ENCODE results near the gene ADAMTS14.
"Not testable (repeated sequence)": the region's sequence is repeated elsewhere in the genome, so short reads cannot be mapped to it uniquely, and the experiment has no call there.

ADAMTS14 gene

GRCh38 chr10:70769121-70769520 lies 96.8 kb downstream of the ADAMTS14 start:
- H3K27me3 Mint-ChIP-seq: peaks cover 6% of the 10 kb centered on the region
- H3K4me1 Mint-ChIP-seq (ENCODE audit: low read depth): no peaks in the 10 kb centered on the region
- H3K4me3 Mint-ChIP-seq: no peak overlapping the region
- no peak overlapping the region for H3K27ac Mint-ChIP-seq
- H3K9me3 Mint-ChIP-seq: peaks cover 4% of the 10 kb centered on the region
- H3K36me3 Mint-ChIP-seq (ENCODE audit: low read depth): no peaks in the 10 kb centered on the region

- Mint-ChIP-seq H3K4me3 (no peak overlapping the region), H3K36me3 (ENCODE audit: low read depth) (no peaks in the 10 kb centered on the region), H3K4me1 (ENCODE audit: low read depth) (no peaks in the 10 kb centered on the region), H3K27ac (no peak overlapping the region), H3K9me3 (peaks cover 4% of the 10 kb centered on the region), H3K27me3 (peaks cover 6% of the 10 kb centered on the region)
Observed at GRCh38 chr10:70770001-70770400, 97.7 kb downstream of the ADAMTS14 start.

GRCh38 chr10:70770516-70770915 lies 98.2 kb downstream of the ADAMTS14 start:
- not testable (repeated sequence) for H3K9me3 Mint-ChIP-seq; H3K27ac Mint-ChIP-seq; H3K36me3 Mint-ChIP-seq (ENCODE audit: low read depth); H3K4me3 Mint-ChIP-seq; H3K27me3 Mint-ChIP-seq; H3K4me1 Mint-ChIP-seq (ENCODE audit: low read depth)

GRCh38 chr10:70771311-70772194 lies 99.2 kb downstream of the ADAMTS14 start:
- H3K27me3 Mint-ChIP-seq: peaks cover 4% of the 10 kb centered on the region
- no peaks in the 10 kb centered on the region for H3K4me1 Mint-ChIP-seq (ENCODE audit: low read depth)
- peaks cover 4% of the 10 kb centered on the region for H3K9me3 Mint-ChIP-seq

GRCh38 chr10:70772627-70773026 lies 100.3 kb downstream of the ADAMTS14 start:
- Mint-ChIP-seq H3K36me3 (ENCODE audit: low read depth) (no peaks in the 10 kb centered on the region), H3K9me3 (no peaks in the 10 kb centered on the region)

More at GRCh38 chr10:70771311-70772194, 99.2 kb downstream of the ADAMTS14 start:
- Mint-ChIP-seq H3K36me3 (ENCODE audit: low read depth) (no peaks in the 10 kb centered on the region), H3K27ac (no peak overlapping the region), H3K4me3 (no peak overlapping the region)

GRCh38 chr10:70773461-70773860 lies 101.2 kb downstream of the ADAMTS14 start:
- Mint-ChIP-seq H3K4me1 (ENCODE audit: low read depth) (no peaks in the 10 kb centered on the region), H3K27ac (no peak overlapping the region), H3K9me3 (no peaks in the 10 kb centered on the region), H3K36me3 (ENCODE audit: low read depth) (no peaks in the 10 kb centered on the region), H3K4me3 (no peak overlapping the region), H3K27me3 (no peaks in the 10 kb centered on the region)

More at GRCh38 chr10:70772627-70773026, 100.3 kb downstream of the ADAMTS14 start:
- H3K4me3 Mint-ChIP-seq: no peak overlapping the region
- no peaks in the 10 kb centered on the region for H3K27me3 Mint-ChIP-seq
- no peaks in the 10 kb centered on the region for H3K4me1 Mint-ChIP-seq (ENCODE audit: low read depth)
- H3K27ac Mint-ChIP-seq: no peak overlapping the region

- Mint-ChIP-seq H3K4me1 (ENCODE audit: low read depth) (no peaks in the 10 kb centered on the region), H3K9me3 (no peaks in the 10 kb centered on the region), H3K36me3 (ENCODE audit: low read depth) (no peaks in the 10 kb centered on the region), H3K27ac (no peak overlapping the region), H3K27me3 (no peaks in the 10 kb centered on the region), H3K4me3 (no peak overlapping the region)
Observed at GRCh38 chr10:70773965-70774809, 101.9 kb downstream of the ADAMTS14 start.

- Mint-ChIP-seq H3K27me3 (no peaks in the 10 kb centered on the region), H3K36me3 (ENCODE audit: low read depth) (no peaks in the 10 kb centered on the region), H3K4me3 (no peak overlapping the region), H3K4me1 (ENCODE audit: low read depth) (no peaks in the 10 kb centered on the region), H3K9me3 (no peaks in the 10 kb centered on the region), H3K27ac (no peak overlapping the region)
Observed at GRCh38 chr10:70774810-70775678, 102.7 kb downstream of the ADAMTS14 start.

GRCh38 chr10:70775679-70776454 lies 103.6 kb downstream of the ADAMTS14 start:
- Mint-ChIP-seq H3K4me3 (no peak overlapping the region), H3K27ac (no peak overlapping the region), H3K36me3 (ENCODE audit: low read depth) (no peaks in the 10 kb centered on the region), H3K9me3 (no peaks in the 10 kb centered on the region), H3K4me1 (ENCODE audit: low read depth) (no peaks in the 10 kb centered on the region), H3K27me3 (no peaks in the 10 kb centered on the region)

GRCh38 chr10:70776455-70777005 lies 104.2 kb downstream of the ADAMTS14 start:
- H3K9me3 Mint-ChIP-seq: no peaks in the 10 kb centered on the region
- no peaks in the 10 kb centered on the region for H3K36me3 Mint-ChIP-seq (ENCODE audit: low read depth)
- H3K27me3 Mint-ChIP-seq: no peaks in the 10 kb centered on the region
- no peak overlapping the region for H3K27ac Mint-ChIP-seq
- no peak overlapping the region for H3K4me3 Mint-ChIP-seq
- H3K4me1 Mint-ChIP-seq (ENCODE audit: low read depth): no peaks in the 10 kb centered on the region

- no peak overlapping the region for H3K27ac Mint-ChIP-seq
- H3K4me1 Mint-ChIP-seq (ENCODE audit: low read depth): no peaks in the 10 kb centered on the region
- no peaks in the 10 kb centered on the region for H3K36me3 Mint-ChIP-seq (ENCODE audit: low read depth)
- no peak overlapping the region for H3K4me3 Mint-ChIP-seq
- no peaks in the 10 kb centered on the region for H3K27me3 Mint-ChIP-seq
- no peaks in the 10 kb centered on the region for H3K9me3 Mint-ChIP-seq
Observed at GRCh38 chr10:70777063-70777875, 105.0 kb downstream of the ADAMTS14 start.

- no peak overlapping the region for H3K27ac Mint-ChIP-seq
- H3K4me3 Mint-ChIP-seq: no peak overlapping the region
- H3K9me3 Mint-ChIP-seq: no peaks in the 10 kb centered on the region
- no peaks in the 10 kb centered on the region for H3K4me1 Mint-ChIP-seq (ENCODE audit: low read depth)
- H3K36me3 Mint-ChIP-seq (ENCODE audit: low read depth): no peaks in the 10 kb centered on the region
- H3K27me3 Mint-ChIP-seq: no peaks in the 10 kb centered on the region
Observed at GRCh38 chr10:70778267-70778924, 106.1 kb downstream of the ADAMTS14 start.

- Mint-ChIP-seq H3K4me1 (ENCODE audit: low read depth) (no peaks in the 10 kb centered on the region), H3K9me3 (no peaks in the 10 kb centered on the region), H3K36me3 (ENCODE audit: low read depth) (no peaks in the 10 kb centered on the region), H3K4me3 (no peak overlapping the region), H3K27ac (no peak overlapping the region), H3K27me3 (no peaks in the 10 kb centered on the region)
Observed at GRCh38 chr10:70779088-70779487, 106.8 kb downstream of the ADAMTS14 start.
